A172 (cell line): Measurements from ENCODE around the gene WFS1. TPM values are rescaled to one million over a fixed set of nuclear protein-coding genes. Genes with fewer than 3 reads are reported as not detected.

Experiments
- DNase-seq: peaks from one replicate; pipeline ENCODE4 v3.0.0-alpha.2; 2015; ENCODE audit warnings: low spot score
- total RNA-seq: library from RNA; depleted of rRNA; stranded (reverse); fragments of >200 nt; shearing (Covaris generic); gene quantifications from 2 replicates; pipeline ENCODE4 v1.2.3, GENCODE V29; 2014

WFS1 gene
- total RNA-seq, 1 experiment from 2014 or later, result 54.2 TPM

DNA sequence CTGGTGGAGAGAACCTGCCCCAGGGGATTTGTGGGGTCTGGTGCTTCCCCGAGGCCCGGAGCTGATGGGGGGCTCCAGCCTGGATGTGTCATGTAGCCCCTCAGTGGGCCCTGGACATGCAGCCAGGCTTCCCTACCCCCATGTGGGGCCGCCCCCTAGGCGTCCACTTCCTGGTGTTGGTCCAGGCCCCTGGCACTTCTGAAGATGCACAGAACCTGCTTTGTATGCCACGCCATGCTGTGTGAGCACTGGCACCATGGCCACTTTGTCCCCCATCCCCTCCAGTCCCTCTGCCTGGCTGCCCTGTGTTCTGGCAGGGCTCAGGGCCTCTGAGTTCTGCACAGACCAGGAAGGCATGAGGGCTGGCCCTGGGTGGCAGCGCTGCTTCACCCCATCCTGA is 29.2 kb downstream of the WFS1 start:
- DNase-seq, result no peak

DNA sequence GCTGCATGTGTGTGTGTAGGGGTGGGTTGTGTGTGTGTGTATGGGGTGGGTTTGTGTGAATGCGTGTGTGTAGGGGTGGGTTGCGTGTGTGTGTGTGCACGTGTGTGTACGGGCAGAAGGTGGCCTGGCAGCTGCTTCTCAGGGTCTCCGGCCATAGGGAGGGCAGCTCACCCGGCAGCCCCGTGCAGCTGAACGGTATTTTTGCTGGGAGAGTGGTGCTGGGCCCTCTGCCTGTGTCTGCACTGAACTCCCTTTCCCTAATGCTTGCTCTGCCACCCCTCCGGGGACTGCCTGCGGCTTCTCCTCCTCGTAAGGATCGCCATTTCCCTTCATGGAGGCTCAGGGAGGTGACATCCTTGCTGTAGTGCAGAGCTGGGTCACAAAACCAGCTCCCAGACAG is 30.2 kb downstream of the WFS1 start:
- DNase-seq, result no peak

DNA sequence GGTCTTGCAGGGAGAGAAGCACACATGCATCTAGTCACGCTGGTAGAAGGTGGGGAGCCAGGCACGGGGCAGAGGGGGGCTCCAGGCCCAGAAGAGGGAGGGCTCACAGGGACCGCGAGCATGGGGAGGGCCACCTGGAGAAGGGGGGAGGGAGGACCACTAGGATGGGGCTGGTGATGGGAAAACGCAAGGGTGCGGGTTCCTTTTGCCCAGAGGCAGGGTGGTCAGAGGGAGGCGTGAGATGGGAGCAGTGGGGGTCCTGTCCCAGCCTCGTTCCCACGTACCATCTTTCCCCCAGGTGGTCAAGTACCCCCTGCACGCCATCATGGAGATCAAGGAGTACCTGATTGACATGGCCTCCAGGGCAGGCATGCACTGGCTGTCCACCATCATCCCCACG is 30.7 kb downstream of the WFS1 start:
- no peak for DNase-seq

DNA sequence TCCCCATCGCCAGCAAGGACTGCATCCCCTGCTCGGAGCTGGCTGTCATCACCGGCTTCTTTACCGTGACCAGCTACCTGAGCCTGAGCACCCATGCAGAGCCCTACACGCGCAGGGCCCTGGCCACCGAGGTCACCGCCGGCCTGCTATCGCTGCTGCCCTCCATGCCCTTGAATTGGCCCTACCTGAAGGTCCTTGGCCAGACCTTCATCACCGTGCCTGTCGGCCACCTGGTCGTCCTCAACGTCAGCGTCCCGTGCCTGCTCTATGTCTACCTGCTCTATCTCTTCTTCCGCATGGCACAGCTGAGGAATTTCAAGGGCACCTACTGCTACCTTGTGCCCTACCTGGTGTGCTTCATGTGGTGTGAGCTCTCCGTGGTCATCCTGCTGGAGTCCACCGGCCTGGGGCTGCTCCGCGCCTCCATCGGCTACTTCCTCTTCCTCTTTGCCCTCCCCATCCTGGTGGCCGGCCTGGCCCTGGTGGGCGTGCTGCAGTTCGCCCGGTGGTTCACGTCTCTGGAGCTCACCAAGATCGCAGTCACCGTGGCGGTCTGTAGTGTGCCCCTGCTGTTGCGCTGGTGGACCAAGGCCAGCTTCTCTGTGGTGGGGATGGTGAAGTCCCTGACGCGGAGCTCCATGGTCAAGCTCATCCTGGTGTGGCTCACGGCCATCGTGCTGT is 31.5 kb downstream of the WFS1 start:
- no peak for DNase-seq

DNA sequence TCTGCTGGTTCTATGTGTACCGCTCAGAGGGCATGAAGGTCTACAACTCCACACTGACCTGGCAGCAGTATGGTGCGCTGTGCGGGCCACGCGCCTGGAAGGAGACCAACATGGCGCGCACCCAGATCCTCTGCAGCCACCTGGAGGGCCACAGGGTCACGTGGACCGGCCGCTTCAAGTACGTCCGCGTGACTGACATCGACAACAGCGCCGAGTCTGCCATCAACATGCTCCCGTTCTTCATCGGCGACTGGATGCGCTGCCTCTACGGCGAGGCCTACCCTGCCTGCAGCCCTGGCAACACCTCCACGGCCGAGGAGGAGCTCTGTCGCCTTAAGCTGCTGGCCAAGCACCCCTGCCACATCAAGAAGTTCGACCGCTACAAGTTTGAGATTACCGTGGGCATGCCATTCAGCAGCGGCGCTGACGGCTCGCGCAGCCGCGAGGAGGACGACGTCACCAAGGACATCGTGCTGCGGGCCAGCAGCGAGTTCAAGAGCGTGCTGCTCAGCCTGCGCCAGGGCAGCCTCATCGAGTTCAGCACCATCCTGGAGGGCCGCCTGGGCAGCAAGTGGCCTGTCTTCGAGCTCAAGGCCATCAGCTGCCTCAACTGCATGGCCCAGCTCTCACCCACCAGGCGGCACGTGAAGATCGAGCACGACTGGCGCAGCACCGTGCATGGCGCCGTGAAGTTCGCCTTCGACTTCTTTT is 32.2 kb downstream of the WFS1 start:
- no peak for DNase-seq

DNA sequence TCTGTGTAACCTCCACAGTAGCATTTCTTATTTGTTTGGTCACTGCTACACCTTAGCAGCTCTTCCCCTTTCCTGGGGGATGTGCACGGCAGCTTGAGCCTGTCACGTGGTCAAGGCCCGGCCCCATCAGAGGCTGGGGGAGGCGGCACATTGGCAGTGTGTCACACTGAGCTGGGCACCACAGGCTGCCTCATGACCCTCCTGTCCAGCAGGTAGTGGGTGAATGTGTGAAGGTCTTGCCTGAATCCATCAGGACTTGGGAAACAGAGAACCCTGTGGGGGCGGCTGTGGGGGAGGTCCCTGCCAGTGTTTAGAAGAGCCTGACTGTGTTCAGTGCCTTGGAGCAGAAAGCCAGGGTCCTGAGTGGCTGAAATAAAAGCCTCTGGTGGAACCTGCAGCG is 33.2 kb downstream of the WFS1 start:
- DNase-seq, result no peak

DNA sequence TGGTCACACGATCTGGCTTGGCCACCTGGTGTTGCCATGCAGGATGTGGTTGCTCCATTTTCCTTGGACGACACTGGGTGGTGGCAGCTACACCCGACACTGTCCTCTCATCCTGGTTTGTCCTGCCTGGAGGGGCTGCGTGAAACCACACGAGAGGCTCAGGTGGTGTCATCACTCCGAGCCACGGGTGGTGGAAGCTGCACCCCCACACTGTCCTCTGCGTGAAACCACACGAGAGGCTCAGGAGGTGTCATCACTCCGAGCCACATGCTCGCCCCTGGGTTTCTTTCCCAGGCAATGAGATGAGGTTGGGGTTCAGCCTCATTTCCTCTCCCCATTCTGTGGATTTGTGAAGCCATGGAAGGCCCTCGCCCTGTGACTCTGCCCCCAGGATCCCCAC is 34.3 kb downstream of the WFS1 start:
- no peak for DNase-seq

DNA sequence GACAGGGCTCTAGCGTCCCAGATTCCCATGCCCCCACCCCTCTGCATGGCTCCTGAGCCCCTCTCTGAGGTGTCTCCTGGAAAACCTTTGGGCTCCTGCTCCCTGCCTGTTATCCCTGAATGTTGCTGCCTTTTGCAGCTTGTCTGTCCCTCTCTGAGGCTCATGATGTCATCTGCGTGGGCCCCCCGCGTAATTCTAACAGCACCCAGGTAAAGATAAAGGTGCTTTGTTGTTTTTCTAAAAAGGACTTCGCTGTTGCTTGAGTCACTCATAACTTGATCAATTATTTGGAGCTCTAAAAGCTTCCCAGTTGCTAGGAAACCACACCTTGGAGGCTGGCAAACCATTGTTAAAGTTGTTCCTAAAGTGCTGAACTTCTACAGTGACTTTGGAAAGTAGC is 36.6 kb downstream of the WFS1 start:
- DNase-seq, result no peak

DNA sequence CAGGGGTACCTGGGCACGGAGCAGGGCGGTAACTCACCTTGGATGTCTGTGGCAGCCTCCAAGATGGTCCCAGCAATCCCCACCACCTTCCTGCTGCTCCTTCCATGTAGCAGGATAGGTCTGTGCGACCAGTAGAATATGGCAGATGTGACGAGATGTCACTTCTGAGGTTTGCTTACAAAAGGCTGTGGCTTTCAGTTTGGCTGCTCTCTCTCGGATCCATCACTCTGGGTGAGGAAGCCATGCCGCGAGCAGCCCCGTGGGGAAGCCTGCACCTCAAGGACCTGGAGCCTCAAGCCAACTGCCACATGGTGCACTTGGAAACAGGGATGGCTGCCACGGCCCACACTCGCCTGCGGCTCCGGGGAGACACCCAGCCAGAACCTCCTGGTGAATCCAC is 37.6 kb downstream of the WFS1 start:
- no peak for DNase-seq

DNA sequence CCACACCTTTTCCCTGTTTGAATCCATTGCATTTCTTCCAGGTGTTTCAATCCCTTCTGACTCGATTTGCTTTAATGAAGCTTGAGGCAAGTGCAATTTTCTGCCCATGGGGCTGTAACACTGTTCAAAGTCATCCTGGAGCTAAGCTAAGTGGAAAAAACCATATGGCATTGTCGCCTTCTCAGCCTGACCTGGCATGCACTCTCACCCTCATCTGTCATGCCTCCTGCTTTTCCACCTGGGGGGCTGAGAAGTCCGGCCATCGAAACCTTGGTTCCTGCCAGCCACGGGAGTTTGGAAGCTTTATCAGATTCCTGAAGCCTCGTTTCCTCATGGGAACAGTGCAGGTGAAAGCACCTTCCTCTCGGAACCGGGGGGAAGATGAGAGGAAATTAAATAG is 38.2 kb downstream of the WFS1 start:
- DNase-seq, result no peak

DNA sequence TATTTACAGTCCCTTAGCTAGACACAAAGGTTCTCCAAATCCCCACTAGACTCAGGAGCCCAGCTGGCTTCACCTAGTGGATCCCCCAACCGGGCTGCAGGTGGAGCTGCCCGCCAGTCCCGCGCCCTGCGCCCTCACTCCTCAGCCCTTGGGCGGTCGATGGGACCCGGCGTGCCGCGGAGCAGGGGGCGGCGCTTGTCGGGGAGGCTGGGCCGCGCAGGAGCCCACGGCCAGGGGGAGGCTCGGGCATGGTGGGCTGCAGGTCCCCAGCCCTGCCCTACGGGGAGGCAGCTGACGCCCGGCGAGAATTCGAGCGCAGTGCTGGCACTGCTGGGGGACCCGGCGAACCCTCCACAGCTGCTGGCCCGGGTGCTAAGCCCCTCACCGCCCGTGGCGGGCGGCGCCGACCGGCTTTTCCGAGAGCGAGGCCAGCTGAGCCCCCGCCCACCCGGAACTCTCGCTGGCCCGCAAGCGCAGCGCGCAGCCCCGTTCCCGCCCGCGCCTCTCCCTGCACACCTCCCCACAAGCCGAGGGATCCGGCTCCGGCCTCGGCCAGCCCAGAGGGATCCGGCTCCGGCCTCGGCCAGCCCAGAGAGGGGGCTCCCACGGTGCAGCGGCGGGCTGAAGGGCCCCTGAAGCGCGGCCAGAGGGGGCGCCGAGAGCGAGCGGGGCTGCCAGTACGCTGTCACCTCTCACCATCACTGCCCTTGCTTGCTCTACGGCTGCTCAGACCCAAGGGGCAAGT is 39.4 kb downstream of the WFS1 start:
- no peak for DNase-seq

DNA sequence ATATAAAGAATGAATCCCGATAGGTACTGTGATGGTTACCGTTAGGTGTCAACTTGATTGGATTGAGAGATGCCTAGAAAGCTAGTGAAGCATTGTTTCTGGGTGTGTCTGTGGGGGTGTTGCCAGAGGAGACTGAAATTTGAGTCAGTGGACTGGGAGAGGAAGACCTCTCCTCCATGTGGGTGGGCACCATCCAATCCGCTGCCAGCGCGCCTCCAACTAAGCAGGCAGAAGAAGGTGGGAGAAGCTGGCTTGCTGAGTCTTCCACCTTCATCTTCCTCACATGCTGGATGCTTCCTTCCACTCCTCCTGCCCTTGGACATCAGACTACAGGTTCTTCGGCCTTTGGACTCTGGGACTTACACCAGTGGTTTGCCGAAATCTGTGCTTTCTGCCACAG is 40.1 kb downstream of the WFS1 start:
- no peak for DNase-seq

DNA sequence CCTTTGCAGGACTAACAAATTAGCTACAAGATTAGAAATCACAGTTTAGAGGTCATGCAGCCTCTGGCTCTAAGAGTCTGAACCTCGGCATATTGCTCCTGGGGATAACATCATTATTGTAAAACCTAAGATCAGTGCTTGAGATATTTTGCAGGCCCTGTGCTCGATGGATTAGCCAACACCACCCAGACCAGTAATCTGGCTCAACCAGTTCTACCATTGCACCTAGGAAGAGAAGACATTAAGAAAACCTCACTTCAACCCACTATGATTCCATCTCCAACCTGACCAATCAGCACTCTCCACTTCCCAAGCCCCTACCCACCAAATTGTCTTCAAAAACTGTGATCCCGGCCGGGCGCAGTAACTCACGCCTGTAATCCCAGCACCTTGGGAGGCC is 43.6 kb downstream of the WFS1 start:
- DNase-seq, result no peak

DNA sequence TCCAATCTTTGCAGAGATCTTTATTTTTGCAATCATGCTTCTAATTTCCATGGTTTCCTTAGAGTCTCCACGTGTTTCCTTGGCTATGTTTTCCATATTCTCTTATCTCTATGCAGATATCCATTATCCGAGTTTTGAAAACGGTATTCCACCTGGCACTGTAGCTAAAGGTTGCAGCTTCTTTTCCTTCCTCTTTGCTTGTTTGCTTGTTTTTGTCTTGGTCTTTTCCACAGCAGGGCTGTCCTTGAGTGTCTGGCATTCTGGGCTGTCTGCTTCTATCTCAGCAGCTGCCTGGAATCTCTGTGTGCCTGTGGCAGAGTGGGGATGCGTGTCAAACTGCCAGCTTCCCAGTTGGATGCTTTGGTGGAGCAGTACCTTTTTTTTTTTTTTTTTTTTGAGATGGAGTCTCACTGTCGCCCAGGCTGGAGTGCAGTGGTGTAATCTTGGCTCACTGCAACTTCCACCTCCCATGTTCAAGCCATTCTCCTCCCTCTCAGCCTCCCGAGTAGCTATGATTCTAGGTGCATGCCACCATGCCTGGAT is 46.9 kb downstream of the WFS1 start:
- DNase-seq, result no peak

DNA sequence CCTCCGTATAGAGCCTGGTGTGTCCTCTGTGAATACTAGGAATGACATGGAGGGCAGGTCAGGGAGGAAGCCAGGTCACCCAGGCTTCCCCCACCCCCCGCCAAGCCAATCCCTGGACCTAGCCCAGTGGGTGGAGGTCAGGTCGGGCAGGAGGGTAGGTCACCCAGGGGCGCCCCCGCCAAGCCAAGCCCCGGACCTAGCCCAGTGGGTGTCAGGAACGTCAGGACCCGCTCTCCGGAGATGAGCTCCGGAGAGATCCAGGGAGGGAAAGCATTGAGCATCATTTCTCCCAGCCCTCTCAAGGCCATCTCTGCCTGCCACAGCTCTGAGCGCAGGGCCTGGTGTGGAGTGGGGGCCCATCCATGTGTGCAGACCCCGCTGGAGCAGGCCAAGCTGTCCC is 48.6 kb downstream of the WFS1 start:
- DNase-seq, result no peak

DNA sequence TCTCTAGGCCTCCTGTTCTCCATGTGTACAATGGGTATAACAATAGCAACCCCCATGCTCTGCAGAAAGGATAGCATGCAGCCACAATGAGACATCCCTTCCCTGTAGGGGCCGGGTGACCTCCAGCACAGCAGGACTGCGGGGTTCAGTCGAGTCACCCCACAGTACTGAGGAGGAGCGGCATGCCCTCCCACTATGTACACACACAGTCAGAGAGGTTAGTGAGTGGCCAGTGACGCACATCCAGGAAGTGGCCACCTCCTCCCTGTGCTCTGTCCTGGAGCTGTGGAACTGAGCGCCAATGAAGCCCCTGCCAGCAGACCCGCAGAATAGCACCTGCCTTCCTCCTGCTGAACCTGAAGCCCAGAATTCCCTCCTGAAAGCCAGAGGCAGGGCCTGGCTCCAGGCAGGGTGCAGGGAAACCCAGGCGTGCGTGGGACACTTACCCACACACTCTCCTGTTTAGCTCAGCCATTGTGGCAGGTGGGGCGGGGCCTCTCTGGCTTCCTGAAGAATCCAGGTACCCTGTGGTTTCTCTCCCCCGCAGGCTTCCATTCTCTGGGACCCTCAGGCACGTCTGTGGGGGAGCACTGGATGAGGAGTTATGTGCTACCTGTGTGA is 50.0 kb downstream of the WFS1 start:
- DNase-seq, result peak; percentile 19

DNA sequence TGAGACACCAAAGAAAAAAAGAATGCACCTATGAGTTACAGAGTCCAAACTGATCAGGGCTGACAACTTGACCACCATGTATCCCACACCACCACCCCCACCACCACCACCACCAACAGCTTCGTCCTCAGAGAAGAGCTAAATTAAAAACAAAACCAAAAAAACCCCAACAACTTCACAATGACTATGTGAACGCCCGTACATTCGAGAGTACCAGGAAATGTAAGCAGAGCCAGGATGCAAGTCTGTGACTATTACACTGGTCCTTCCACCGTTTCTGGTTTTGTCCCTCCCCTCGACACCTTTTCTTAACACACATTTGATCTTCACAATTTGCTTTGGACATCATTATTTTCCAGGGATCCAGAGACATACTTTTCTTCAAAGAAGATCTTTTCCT is 51.0 kb downstream of the WFS1 start:
- DNase-seq, result no peak

DNA sequence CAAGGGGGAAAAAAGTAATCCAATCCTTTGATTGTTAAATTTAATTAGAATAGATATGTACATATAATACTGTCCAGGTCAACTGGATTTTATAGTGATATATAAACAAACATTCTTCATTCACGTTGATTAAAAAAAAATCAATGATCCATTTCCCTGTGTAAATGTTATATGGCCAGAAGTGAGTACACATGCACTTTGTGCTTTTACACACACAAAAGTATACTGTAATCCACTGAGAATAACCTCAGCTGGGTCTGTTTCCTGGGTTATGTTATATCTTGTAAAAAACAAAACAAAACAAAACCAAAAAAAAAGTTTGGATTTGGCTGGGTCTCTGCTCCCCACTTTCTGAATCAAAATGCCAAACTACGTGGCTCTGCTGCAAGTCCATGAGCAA is 51.7 kb downstream of the WFS1 start:
- DNase-seq, result no peak

DNA sequence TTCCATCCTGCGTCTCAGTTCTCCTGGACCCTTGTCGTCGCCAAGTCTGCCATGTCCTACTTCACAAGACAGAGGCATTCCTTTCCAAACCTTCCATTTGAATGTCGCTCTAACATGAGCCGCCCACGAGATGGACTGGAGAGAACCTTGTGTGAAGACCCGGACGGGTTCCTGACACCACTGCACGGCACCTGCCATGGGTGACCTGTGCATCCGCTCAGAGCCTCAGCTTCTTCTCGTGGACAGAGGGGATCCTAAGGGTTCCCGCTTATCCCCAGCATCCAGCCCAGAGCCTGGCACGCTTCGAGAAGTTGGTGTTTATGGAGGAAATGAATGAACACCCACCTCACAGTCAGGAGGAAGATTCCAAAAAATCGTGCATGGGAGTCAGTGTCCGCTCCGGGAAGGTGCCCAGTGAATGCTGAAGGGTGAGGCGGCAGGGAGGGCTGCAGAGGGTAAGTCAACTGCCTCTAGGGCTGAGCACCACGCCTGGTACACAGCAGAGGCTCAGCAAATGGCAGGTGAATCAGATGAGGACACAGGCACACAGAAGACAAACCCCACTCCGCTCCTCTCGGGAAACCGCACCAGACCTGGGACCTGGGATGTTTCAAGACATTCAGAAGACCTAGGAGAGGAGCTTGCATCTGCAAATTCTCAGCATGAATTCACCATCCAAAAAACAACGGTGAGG is 52.6 kb downstream of the WFS1 start:
- DNase-seq, result no peak

DNA sequence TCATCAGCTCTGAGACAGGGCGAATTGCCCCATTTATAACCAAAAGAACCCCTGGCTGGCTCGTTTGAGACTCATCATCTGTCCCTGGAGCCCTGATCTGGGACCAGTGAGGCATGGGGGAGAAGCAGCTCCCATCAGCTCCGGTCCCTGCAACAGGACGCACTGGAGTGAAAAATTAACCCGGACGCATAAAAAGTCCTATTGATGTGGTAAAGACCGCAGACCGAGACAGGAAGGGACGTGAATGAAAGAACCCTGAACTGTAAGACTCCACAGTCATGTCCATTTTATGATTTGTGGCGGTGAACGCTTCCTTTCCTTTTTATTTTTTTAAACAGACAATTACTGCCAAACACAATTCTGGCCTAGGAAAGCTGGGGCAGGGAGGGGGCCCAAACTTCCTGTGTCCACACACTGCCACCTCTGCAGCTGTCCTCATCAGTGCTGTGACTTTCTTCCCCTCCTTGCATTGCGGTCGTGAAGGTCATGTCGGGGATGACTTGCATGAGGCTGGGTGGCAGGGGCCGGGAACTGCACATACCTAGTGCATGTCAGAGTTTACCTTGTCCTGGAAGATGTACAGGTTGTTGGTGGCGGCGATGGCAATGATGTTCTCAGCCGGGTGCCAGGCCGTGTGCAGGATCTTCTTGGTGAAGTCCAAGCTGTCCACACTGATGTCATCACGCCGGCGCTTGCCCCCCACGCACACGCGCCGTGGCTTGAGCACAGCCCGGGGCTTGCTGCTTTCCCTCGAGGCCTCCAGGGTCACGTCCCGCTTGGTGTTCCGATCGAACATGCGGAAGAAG is 53.3 kb downstream of the WFS1 start:
- no peak for DNase-seq

DNA sequence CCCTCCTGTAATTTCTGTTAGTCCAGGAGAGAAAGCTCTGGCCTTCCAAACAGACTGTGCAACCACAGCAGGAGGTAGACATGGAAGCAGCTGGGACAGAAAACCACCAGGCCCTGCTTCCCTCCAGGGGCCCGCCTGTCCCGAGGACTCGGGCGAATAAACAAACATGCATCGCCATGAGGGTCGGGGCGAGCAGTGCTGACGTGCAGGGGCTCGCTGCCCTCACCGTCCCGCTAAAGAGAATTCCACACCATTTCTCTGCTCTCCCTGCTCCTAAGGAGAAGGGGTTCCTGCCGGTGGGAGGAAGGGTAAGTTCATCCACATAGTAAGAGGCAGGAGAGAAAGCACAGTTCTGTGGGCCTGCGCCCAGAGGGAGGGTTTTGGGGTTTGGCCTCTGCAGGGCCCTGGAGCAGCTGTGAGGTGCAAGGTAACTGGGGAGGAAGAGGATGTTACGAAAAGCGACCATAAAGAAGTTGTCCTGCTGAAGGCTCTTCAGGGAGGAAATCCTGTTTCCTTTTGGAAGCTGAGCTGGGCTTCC is 54.9 kb downstream of the WFS1 start:
- no peak for DNase-seq
